Esophagus squamous epithelium (tissue), 4 donors: ENCODE results near the gene BACH2.

Source experiments
- POLR2A ChIP-seq, 4 donors: fragments of 450-650 bp; IDR thresholded peaks; one replicate each; pipeline ENCODE4 v1.6.1; 2017; ENCODE audit warnings: antibody characterized with exemption in 4 of 4, mild to moderate bottlenecking in 4 of 4, moderate library complexity in 3 of 4
- TF ChIP-seq, protein P1 (sequence below), 6 experiments: fragments of 450-650 bp in 4 of 6; fragments of 200-600 bp in 2 of 6; sonication (generic) in 2 of 6; IDR thresholded peaks; one replicate each; pipeline ENCODE4 v1.5.1; 2016 to 2019; ENCODE audit warnings: antibody characterized with exemption in 6 of 6, mild to moderate bottlenecking in 4 of 6, moderate library complexity in 4 of 6

DNA sequence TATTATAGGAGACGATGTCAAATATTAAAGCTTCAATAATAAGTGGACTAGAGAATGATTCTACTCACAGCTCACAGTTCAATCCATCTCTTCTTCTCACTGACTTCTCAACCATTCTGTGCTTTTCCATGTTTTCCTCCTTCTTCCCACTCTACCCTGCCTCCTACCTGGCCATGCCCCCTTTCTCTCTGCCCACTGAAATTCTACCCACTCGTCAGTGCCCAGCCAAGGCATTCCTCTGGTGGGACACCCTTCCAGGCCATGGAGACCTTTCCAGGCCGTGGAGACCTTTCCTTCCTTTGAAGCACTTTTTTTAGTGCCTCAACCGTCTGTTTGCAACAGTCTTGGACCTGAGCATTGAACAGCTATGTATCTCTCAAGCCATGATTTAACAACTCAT lies 18.5 kb downstream of the BACH2 start:
- TF ChIP-seq, protein P1, sequence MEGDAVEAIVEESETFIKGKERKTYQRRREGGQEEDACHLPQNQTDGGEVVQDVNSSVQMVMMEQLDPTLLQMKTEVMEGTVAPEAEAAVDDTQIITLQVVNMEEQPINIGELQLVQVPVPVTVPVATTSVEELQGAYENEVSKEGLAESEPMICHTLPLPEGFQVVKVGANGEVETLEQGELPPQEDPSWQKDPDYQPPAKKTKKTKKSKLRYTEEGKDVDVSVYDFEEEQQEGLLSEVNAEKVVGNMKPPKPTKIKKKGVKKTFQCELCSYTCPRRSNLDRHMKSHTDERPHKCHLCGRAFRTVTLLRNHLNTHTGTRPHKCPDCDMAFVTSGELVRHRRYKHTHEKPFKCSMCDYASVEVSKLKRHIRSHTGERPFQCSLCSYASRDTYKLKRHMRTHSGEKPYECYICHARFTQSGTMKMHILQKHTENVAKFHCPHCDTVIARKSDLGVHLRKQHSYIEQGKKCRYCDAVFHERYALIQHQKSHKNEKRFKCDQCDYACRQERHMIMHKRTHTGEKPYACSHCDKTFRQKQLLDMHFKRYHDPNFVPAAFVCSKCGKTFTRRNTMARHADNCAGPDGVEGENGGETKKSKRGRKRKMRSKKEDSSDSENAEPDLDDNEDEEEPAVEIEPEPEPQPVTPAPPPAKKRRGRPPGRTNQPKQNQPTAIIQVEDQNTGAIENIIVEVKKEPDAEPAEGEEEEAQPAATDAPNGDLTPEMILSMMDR (IDR thresholded peaks at IDR 0.05): no peak
- TF ChIP-seq POLR2A (IDR thresholded peaks at IDR 0.05): no peak
